Measurements from ENCODE around the gene KLHL22.
"Not testable (repeated sequence)": the region's sequence is repeated elsewhere in the genome, so short reads cannot be mapped to it uniquely, and the experiment has no call there.

KLHL22 gene

DNA sequence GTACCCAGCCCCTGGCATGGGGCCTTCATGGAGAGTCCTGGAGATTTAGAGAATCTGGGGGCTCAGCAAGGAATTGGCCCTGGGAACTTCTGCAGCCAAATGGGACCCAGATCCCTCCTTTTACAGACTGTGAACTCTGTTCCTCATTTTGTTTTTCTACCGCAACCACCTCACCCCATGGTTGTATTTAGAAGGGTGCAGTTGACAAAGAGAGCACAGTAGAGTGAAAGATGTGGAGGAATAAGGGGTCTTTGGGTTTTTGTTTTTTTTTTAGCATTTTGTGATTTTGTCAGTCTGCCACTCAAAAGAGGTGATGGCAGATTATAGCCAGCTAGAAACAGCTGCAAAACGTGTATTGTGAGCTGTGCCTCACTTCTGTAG lies 99.7 kb downstream of the KLHL22 start:
- no peak for DNase-seq

DNA sequence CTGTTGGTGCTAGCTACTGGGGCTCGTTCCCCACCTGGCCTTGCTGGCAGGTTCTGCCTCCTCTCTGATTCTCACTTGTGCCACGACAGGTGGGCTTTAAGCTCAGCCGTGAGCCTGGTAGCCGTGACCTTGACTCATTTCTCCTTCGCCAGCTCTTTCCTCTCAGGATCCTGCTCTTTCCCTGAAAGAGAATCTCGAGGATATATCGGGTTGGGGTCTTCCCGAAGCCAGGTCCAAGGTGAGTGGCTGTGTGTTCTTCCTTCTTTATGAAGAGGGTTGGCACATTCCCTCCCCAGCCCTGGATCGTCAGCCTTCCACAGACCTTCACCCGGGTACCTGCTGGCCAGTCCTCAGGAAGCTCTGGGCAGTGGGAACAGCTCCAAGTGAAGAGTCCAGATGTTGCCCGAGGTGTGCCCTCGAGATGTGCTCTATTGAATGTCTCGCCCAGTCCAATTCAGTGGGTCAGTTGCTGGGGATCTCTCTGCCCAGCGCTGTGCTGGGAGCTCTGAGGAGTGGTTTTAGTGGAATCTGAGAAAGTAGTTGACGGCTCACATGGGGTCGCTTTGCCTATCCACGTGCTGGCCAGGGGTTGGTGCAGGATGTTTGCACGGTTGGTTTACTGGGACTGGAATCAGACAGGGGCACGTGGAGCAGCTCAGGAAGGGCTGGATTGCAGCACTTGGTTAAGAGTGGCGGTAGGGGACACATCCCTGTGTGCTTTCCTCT lies 100.3 kb downstream of the KLHL22 start:
- DNase-seq = no peak

DNA sequence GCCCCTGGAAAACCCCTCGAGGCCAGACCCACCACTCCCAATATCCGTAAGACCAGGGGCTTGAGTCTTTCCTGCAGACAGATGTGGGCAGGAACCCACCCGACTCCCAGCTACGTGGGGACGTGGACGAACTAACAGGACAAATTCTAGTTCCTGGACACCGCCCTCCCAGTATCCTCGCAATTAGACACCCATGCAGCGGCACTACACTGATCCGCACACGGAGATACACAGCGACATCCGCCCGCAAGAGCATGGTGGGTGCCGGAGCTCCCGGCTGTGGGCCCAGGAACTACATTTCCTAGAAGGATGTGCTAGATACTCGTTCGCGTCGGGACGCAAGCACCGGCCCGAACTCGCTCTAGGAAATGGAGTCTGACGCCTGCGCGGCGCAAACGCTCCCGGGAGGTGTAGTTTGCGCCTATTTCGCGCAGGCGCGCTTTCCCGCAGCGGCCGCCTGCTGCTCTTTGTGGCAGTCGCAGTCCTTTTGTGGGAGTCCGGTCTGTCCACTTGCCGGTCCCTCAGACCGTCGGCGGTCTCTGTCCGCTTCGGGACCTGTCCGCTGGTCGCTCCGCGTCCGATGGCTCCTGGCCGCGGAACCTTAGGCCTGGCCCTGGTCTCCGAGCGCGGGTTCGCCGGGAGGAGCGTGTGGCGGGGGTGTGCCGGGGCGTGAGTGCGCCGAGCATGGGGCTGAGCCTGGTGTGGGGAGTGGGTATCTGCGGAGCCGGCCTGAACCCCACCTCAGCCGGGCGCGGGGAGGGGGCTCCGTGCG lies 101.7 kb downstream of the KLHL22 start, which contains the start of gene ZNF74:
ZNF74 (plus strand) TSS at position 447 of the 772 bp plus-strand sequence. CDS start 478 bp downstream, outside the sequence.
- peak; percentile 94 for DNase-seq

DNA sequence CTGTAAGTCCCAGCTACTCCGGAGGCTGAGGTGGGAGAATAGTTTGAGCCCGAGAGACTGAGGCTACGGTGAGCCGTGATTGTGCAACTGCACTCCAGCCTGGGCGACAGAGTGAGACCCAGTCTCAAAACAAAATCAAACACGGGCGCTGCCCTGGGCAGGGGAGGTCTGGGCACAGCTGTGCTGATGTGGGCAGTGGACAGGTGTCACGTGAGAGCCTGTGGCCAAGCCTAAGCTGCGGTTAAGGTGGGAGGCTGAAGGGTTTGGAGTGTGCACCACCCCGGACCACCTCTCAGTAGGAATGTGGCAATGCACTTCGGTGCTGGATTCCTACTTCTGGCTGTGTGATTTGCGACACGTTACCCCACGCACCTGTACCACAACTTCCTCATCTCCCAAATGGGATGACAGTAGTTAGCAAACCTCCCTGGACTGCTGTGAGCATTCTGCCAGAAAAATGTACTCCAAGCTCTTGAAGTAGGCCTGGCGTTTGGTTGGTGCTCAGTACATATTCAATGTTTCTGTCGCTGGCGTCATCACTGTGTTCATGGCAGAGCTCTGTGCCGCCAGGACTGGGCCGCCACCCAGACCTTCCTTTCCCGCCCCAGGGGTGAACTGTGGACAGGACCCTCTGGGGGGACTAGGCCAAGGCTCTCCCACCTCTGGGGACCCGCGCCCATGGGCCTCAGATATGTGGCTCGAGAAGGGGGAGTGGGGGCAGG lies 102.5 kb downstream of the KLHL22 start:
- DNase-seq = no peak

DNA sequence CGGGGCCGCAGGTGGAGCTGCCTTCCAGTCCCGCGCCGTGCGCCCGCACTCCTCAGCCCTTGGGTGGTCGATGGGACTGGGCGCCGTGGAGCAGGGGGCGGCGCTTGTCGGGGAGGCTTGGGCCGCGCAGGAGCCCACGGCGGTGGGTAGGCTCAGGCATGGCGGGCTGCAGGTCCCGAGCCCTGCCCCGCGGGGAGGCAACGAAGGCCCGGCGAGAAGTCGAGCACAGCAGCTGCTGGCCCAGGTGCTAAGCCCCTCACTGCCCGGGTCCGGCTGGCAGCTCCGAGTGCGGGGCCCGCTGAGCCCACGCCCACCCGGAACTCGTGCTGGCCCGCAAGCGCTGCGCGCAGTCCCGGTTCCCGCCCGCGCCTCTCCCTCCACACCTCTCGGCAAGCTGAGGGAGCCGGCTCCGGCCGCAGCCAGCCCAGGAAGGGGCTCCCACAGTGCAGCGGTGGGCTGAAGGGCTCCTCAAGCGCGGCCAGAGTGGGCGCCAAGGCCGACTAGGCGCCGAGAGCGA lies 103.2 kb downstream of the KLHL22 start:
- not testable (repeated sequence) for DNase-seq

Data from fibroblast of skin of right biceps (primary cell).